ENCODE measurements around the gene DVL1. TPM values are rescaled to one million over a fixed set of nuclear protein-coding genes. Genes with fewer than 3 reads are reported as not detected.
A peak's percentile ranks its signal among the peaks of the same experiment; 100 is the strongest.

Gene DVL1
- polyA plus RNA-seq, 3 donors = 0.41 to 29.8 (median 0.55) TPM

DNA sequence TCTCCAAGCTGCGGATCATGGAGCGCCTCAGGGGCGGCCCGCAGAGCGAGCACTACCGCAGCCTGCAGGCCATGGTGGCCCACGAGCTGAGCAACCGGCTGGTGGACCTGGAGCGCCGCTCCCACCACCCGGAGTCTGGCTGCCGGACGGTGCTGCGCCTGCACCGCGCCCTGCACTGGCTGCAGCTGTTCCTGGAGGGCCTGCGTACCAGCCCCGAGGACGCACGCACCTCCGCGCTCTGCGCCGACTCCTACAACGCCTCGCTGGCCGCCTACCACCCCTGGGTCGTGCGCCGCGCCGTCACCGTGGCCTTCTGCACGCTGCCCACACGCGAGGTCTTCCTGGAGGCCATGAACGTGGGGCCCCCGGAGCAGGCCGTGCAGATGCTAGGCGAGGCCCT is 21.9 kb downstream of the DVL1 start:
- Histone ChIP-seq H3K9ac (ENCODE audit: insufficient read depth, low read length, poor library complexity, severe bottlenecking) (no peak overlapping the region), H3K9me3 (replicated peaks in 1 of 2; ENCODE audit: control insufficient read depth in 1 of 2, insufficient read depth in 1 of 2, low read length in 2 of 2) (no peaks in the 10 kb centered on the region), H3K36me3 (replicated peaks in 1 of 2; ENCODE audit: control insufficient read depth in 1 of 2, insufficient read depth in 2 of 2, low read length in 2 of 2) (peaks cover 7 to 15% of the 10 kb centered on the region in 2 donors), H3K4me2 (replicated peaks; ENCODE audit: extremely low read depth, low read length, poor library complexity, severe bottlenecking) (no peak overlapping the region), H2AFZ (ENCODE audit: insufficient read depth, low read depth, low read length, poor library complexity, severe bottlenecking) (no peak overlapping the region), H3K4me1 (ENCODE audit: control insufficient read depth in 1 of 2, insufficient read depth in 2 of 2, low read length in 2 of 2) (peaks cover 22 to 24% of the 10 kb centered on the region in 2 donors), H3K4me3 (replicated peaks in 1 of 3; ENCODE audit: low read depth in 2 of 3, low read length in 3 of 3) (no peak overlapping the region), H4K20me1 (ENCODE audit: insufficient read depth, low read length) (peaks cover 22% of the 10 kb centered on the region), H3K79me2 (ENCODE audit: insufficient read depth, low read length) (peaks cover 36% of the 10 kb centered on the region), H3K27me3 (ENCODE audit: control insufficient read depth in 2 of 2, insufficient read depth in 2 of 2, low read length in 2 of 2) (no peaks in the 10 kb centered on the region), H3K27ac (ENCODE audit: low read depth in 1 of 2, low read length in 2 of 2) (no peak overlapping the region)
- TF ChIP-seq, protein P1, sequence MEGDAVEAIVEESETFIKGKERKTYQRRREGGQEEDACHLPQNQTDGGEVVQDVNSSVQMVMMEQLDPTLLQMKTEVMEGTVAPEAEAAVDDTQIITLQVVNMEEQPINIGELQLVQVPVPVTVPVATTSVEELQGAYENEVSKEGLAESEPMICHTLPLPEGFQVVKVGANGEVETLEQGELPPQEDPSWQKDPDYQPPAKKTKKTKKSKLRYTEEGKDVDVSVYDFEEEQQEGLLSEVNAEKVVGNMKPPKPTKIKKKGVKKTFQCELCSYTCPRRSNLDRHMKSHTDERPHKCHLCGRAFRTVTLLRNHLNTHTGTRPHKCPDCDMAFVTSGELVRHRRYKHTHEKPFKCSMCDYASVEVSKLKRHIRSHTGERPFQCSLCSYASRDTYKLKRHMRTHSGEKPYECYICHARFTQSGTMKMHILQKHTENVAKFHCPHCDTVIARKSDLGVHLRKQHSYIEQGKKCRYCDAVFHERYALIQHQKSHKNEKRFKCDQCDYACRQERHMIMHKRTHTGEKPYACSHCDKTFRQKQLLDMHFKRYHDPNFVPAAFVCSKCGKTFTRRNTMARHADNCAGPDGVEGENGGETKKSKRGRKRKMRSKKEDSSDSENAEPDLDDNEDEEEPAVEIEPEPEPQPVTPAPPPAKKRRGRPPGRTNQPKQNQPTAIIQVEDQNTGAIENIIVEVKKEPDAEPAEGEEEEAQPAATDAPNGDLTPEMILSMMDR (IDR thresholded peaks at IDR 0.05) = no peak
- Mint-ChIP-seq H3K36me3 (peaks cover 4 to 19% of the 10 kb centered on the region in 2 donors), H3K27ac (peak overlapping the region in 1 of 7 donors; percentile 1), H3K4me1 (peaks cover 21% of the 10 kb centered on the region), H3K4me3 (no peak overlapping the region), H3K27me3 (ENCODE audit: low read depth in 3 of 3) (no peaks in the 10 kb centered on the region), H3K9me3 (peaks cover 0 to 3% (median 0%) of the 10 kb centered on the region in 7 donors)
- no peak for DNase-seq
- intact Hi-C loops (cut with micrococcal nuclease) = no loop called here
- WGBS (ENCODE audit: insufficient coverage) = 95% methylated on average over 40 of the region's 40 CpGs

DNA sequence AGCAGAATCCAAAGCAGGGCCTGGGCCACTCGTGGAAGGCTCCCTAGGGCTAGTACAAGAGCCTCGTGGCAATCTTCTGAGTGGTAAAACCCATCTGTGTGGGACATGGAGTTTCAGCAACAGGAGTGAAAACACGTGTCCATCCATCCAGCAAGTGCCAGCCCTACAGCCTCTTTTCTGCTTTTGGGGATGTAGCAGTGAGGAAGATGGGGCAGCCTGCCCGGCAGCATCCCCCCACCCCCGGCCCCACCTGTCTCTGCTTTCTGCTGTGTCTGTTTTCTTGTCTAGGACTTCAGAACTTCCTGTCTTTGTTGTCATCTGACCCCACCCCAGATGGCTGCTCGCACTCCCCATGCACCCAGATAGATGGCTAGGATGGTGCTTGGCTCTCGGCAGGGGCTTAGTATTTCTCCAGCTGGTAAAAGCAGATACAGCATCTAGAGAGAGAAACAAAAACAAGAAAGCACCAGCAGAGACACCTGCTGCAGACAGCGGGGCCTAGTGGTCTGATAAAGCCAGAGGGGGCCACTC is 23.1 kb downstream of the DVL1 start:
- H3K4me3 ChIP-seq (replicated peaks in 1 of 3; ENCODE audit: low read depth in 2 of 3, low read length in 3 of 3) = peak overlapping the region in 1 of 3 experiments; percentile 92
- no peaks in the 10 kb centered on the region for H3K9me3 ChIP-seq (replicated peaks in 1 of 2; ENCODE audit: control insufficient read depth in 1 of 2, insufficient read depth in 1 of 2, low read length in 2 of 2)
- peak overlapping the region in 1 of 2 donors; percentile 83 for H3K27ac ChIP-seq (ENCODE audit: low read depth in 1 of 2, low read length in 2 of 2)
- H3K9ac ChIP-seq (ENCODE audit: insufficient read depth, low read length, poor library complexity, severe bottlenecking) = peak overlapping the region; percentile 90
- Mint-ChIP-seq H3K27me3 (ENCODE audit: low read depth in 3 of 3) (no peaks in the 10 kb centered on the region), H3K4me1 (peaks cover 25% of the 10 kb centered on the region), H3K36me3 (peaks cover 4 to 19% of the 10 kb centered on the region in 2 donors), H3K4me3 (peak overlapping the region in 1 of 2 donors; percentile 31), H3K27ac (no peak overlapping the region), H3K9me3 (peaks cover 0 to 3% (median 0%) of the 10 kb centered on the region in 7 donors)
- TF ChIP-seq, protein P1 (IDR thresholded peaks at IDR 0.05) = no peak
- peaks cover 7 to 16% of the 10 kb centered on the region in 2 donors for H3K36me3 ChIP-seq (replicated peaks in 1 of 2; ENCODE audit: control insufficient read depth in 1 of 2, insufficient read depth in 2 of 2, low read length in 2 of 2)
- peak overlapping the region; percentile 98 for H3K4me2 ChIP-seq (replicated peaks; ENCODE audit: extremely low read depth, low read length, poor library complexity, severe bottlenecking)
- no peak for DNase-seq
- H3K4me1 ChIP-seq (ENCODE audit: control insufficient read depth in 1 of 2, insufficient read depth in 2 of 2, low read length in 2 of 2) = peaks cover 22 to 24% of the 10 kb centered on the region in 2 donors
- peaks cover 33% of the 10 kb centered on the region for H4K20me1 ChIP-seq (ENCODE audit: insufficient read depth, low read length)
- no peak overlapping the region for H2AFZ ChIP-seq (ENCODE audit: insufficient read depth, low read depth, low read length, poor library complexity, severe bottlenecking)
- peaks cover 47% of the 10 kb centered on the region for H3K79me2 ChIP-seq (ENCODE audit: insufficient read depth, low read length)
- 89% methylated on average over 5 of the region's 8 CpGs for whole genome bisulfite sequencing (ENCODE audit: insufficient coverage)
- intact Hi-C loops (cut with micrococcal nuclease) = no loop called here
- H3K27me3 ChIP-seq (ENCODE audit: control insufficient read depth in 2 of 2, insufficient read depth in 2 of 2, low read length in 2 of 2) = no peaks in the 10 kb centered on the region

Measured in CD14-positive monocyte (primary cell).